H1 (cell line): ENCODE results near the gene PLEKHA5.

ENCODE experiments used
- CHD1 ChIP-seq: IDR thresholded peaks from 2 replicates; pipeline ENCODE4 v1.6.1; 2012; ENCODE audit warnings: low read depth, low read length, improper control_type of control experiment
- JUND ChIP-seq: IDR thresholded peaks from 2 replicates; pipeline ENCODE4 v1.6.1; 2011; ENCODE audit warnings: mild to moderate bottlenecking, improper control_type of control experiment, low read length
- MAFK ChIP-seq: IDR thresholded peaks from 2 replicates; pipeline ENCODE4 v1.6.1; 2012; ENCODE audit warnings: low read depth, mild to moderate bottlenecking, improper control_type of control experiment, low read length
- NANOG ChIP-seq: IDR thresholded peaks from 2 replicates; pipeline ENCODE4 v1.6.1; 2011; ENCODE audit warnings: low read length, low read depth, mild to moderate bottlenecking, inconsistent platforms; ENCODE audit not compliant: insufficient read depth, poor library complexity, severe bottlenecking
- NRF1 ChIP-seq: IDR thresholded peaks from 2 replicates; pipeline ENCODE4 v1.6.1; 2011; ENCODE audit warnings: mild to moderate bottlenecking, low read depth, low read length, improper control_type of control experiment
- POLR2A ChIP-seq, 2 experiments: IDR thresholded peaks; 1 replicate in 1 of 2; 2 replicates in 1 of 2; pipeline ENCODE4 v1.6.1; 2011; ENCODE audit warnings: low read depth in 2 of 2, low read length in 2 of 2, mild to moderate bottlenecking in 2 of 2; ENCODE audit errors: control extremely low read depth in 1 of 2
- POLR2AphosphoS5 ChIP-seq: IDR thresholded peaks from 2 replicates; pipeline ENCODE4 v1.6.1; 2011; ENCODE audit warnings: low read depth, low read length
- TAF1 ChIP-seq: IDR thresholded peaks from 2 replicates; pipeline ENCODE4 v1.6.1; 2011; ENCODE audit warnings: mild to moderate bottlenecking, low read depth, low read length
- TF ChIP-seq, protein P1 (sequence below), 3 experiments: IDR thresholded peaks; 1 replicate in 2 of 3; 2 replicates in 1 of 3; pipeline versions ENCODE4 v1.5.1 to v1.6.1; 2011; ENCODE audit warnings: low read length in 3 of 3, mild to moderate bottlenecking in 3 of 3, inconsistent platforms in 2 of 3, low read depth in 1 of 3, moderate library complexity in 1 of 3; ENCODE audit not compliant: insufficient read depth in 1 of 3; ENCODE audit errors: control extremely low read depth in 1 of 3
- TF ChIP-seq, protein P2 (sequence below): IDR thresholded peaks from 2 replicates; pipeline ENCODE4 v1.6.1; 2012; ENCODE audit warnings: inconsistent platforms

DNA sequence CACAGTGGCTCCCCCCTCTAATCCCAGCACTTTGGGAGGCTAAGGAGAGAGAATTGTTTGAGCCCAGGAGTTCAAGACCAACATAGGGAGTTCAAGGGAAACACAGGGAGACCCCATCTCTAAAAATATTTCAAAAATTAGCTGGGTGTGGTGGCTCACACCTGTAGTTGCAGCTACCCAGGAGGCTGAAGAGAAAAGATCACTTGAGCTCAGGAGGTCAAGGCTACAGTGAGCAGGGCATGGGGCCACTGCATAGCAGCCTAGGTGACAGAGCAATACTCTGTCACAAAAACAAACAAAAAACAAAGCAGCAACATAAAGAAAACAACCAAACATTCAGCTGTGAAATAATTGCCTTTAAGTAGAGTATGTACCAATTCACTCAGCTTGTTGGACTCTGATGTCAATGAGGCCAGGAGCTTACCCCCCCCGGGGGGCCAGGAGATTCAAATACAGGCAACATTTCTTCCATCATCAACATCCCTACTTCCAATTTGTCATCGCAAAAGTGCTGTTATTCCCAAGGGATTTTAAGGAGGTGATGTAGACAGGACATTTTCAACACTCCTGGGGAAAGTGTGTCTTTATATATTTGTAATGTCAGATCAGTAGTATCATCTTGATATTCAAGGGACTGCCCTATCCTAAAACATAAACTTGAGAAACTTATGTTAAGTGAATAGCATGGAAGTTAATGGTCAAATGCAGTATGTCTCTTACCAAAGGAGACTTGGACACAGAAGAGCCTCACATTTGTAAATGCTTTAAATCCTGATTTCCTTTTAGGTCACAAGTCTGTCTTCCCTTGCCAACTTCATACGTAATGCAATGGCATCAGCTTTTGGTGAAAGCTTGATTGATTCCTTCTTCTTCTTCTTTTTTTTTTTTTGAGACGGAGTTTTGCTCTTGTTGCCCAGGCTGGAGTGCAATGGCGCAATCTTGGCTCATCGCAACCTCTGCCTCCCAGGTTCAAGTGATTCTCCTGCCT lies 269.1 kb downstream of the PLEKHA5 start:
- TF ChIP-seq, protein P1, sequence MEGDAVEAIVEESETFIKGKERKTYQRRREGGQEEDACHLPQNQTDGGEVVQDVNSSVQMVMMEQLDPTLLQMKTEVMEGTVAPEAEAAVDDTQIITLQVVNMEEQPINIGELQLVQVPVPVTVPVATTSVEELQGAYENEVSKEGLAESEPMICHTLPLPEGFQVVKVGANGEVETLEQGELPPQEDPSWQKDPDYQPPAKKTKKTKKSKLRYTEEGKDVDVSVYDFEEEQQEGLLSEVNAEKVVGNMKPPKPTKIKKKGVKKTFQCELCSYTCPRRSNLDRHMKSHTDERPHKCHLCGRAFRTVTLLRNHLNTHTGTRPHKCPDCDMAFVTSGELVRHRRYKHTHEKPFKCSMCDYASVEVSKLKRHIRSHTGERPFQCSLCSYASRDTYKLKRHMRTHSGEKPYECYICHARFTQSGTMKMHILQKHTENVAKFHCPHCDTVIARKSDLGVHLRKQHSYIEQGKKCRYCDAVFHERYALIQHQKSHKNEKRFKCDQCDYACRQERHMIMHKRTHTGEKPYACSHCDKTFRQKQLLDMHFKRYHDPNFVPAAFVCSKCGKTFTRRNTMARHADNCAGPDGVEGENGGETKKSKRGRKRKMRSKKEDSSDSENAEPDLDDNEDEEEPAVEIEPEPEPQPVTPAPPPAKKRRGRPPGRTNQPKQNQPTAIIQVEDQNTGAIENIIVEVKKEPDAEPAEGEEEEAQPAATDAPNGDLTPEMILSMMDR (IDR thresholded peaks at IDR 0.05; ENCODE audit: control extremely low read depth in 1 of 3, insufficient read depth in 1 of 3, low read depth in 1 of 3, low read length in 3 of 3): no peak
- TF ChIP-seq POLR2AphosphoS5: no peak
- TF ChIP-seq CHD1: no peak
- TF ChIP-seq, protein P2, sequence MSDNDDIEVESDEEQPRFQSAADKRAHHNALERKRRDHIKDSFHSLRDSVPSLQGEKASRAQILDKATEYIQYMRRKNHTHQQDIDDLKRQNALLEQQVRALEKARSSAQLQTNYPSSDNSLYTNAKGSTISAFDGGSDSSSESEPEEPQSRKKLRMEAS: no peak
- no peak for TF ChIP-seq MAFK
- no peak for TF ChIP-seq POLR2A (IDR thresholded peaks at IDR 0.05; ENCODE audit: control extremely low read depth in 1 of 2, low read depth in 2 of 2, low read length in 2 of 2)
- TF ChIP-seq JUND: no peak
- no peak for TF ChIP-seq TAF1
- no peak for TF ChIP-seq NANOG
- no peak for TF ChIP-seq NRF1
